ENCODE data around the gene CCDC71. TPM values are rescaled to one million over a fixed set of nuclear protein-coding genes. Genes with fewer than 3 reads are reported as not detected.
A peak's percentile ranks its signal among the peaks of the same experiment; 100 is the strongest.

CCDC71 gene
- total and polyA plus RNA-seq, 2 of the 13 experiments (the other 11 are each of a cell fraction or from before 2014, with no cell fraction given), result 9.7 to 14.3 TPM

GRCh38 chr3:49171119-49171774, 5.1 kb upstream of the CCDC71 start, which contains the start of gene KLHDC8B (continued):
- TF ChIP-seq E2F1 (CRISPR knock-in tag; IDR thresholded peaks at IDR 0.05), result no peak; the same call in 1 of the 2 replicates
- TF ChIP-seq RBFOX2 (IDR thresholded peaks at IDR 0.05; ENCODE audit: low read depth, low read length), result peak; percentile 72
- no peak for TF ChIP-seq FOXJ3 (CRISPR knock-in tag; IDR thresholded peaks at IDR 0.05; ENCODE audit: borderline replicate concordance)
- 0 out of 2 replicates have a peak, but pooled peaks have one; percentile 14 for TF ChIP-seq ZNF556 (CRISPR knock-in tag; IDR thresholded peaks at IDR 0.05; ENCODE audit: borderline replicate concordance)
- peak; percentile 83; the same call in 1 of the 2 replicates for TF ChIP-seq ZNF276 (CRISPR knock-in tag; IDR thresholded peaks at IDR 0.05; ENCODE audit: low read depth)
- TF ChIP-seq GMEB2 (CRISPR knock-in tag; IDR thresholded peaks at IDR 0.05; ENCODE audit: low read depth), result no peak
- no peak for TF ChIP-seq HHEX (CRISPR knock-in tag; IDR thresholded peaks at IDR 0.05)
- no peak for TF ChIP-seq IRF1 (CRISPR knock-in tag; IDR thresholded peaks at IDR 0.05; ENCODE audit: low read depth)
- TF ChIP-seq ZHX1 (CRISPR knock-in tag; IDR thresholded peaks at IDR 0.05; ENCODE audit: low read depth), result no peak; the same call in 1 of the 2 replicates
- peak; percentile 39; the same call in 1 of the 2 replicates for TF ChIP-seq TRIM24 (CRISPR knock-in tag; IDR thresholded peaks at IDR 0.05)
- peak; percentile 43; the same call in 1 of the 2 replicates for TF ChIP-seq THRA (CRISPR knock-in tag; IDR thresholded peaks at IDR 0.05; ENCODE audit: borderline replicate concordance)
- 0 out of 2 replicates have a peak, but pooled peaks have one; percentile 7 for TF ChIP-seq ZNF230 (CRISPR knock-in tag; IDR thresholded peaks at IDR 0.05)
- TF ChIP-seq JDP2 (CRISPR knock-in tag; IDR thresholded peaks at IDR 0.05; ENCODE audit: borderline replicate concordance), result no peak
- TF ChIP-seq NR2F6 (IDR thresholded peaks at IDR 0.05), result no peak
- TF ChIP-seq NR2F6 (CRISPR knock-in tag; IDR thresholded peaks at IDR 0.05), result 0 out of 2 replicates have a peak, but pooled peaks have one; percentile 23
- peak; percentile 66; the same call in 1 of the 2 replicates for TF ChIP-seq ZNF34 (CRISPR knock-in tag; IDR thresholded peaks at IDR 0.05; ENCODE audit: borderline replicate concordance)
- no peak for TF ChIP-seq ZBTB43 (CRISPR knock-in tag; conservative IDR thresholded peaks at IDR 0.05)

Data from HepG2 (cell line).